HG03064 (cell line): ENCODE data around the gene HES1.
"Not testable (repeated sequence)": the region's sequence is repeated elsewhere in the genome, so short reads cannot be mapped to it uniquely, and the experiment has no call there.

Source experiments
- ATAC-seq: cut with Tn5 transposase; IDR thresholded peaks from one replicate; pipeline ENCODE4 v1.9.1; 2021; ENCODE audit warnings: low read depth; ENCODE audit not compliant: unreplicated experiment

The HES1 gene

DNA sequence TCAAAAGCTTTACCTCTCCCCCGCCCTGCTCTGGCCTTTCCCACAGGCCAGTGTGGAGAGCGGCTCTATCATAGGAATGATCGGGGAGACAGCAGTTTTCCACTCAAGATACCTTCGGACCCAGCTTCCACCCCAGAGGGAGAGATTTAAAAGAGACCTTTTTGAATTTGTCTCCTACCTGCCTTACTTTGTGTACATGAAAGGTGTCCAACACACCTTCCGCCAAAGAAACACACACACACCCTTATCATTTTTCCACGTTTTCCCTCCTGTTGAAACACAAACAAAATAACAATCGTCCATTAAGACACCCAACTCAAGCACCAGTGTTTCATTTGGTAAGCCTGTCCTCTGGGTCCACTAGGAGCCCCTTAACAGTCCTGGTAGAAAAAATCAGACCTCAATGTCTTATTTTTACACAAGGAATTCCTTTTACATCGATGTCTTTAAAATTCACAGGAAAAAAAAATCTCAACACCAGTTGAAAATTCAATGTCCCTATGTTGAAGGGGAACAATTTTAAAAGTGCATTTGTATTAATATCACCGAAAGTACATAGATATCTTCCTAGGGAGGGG, 4.0 kb downstream of the HES1 start:
- ATAC-seq: no peak

DNA sequence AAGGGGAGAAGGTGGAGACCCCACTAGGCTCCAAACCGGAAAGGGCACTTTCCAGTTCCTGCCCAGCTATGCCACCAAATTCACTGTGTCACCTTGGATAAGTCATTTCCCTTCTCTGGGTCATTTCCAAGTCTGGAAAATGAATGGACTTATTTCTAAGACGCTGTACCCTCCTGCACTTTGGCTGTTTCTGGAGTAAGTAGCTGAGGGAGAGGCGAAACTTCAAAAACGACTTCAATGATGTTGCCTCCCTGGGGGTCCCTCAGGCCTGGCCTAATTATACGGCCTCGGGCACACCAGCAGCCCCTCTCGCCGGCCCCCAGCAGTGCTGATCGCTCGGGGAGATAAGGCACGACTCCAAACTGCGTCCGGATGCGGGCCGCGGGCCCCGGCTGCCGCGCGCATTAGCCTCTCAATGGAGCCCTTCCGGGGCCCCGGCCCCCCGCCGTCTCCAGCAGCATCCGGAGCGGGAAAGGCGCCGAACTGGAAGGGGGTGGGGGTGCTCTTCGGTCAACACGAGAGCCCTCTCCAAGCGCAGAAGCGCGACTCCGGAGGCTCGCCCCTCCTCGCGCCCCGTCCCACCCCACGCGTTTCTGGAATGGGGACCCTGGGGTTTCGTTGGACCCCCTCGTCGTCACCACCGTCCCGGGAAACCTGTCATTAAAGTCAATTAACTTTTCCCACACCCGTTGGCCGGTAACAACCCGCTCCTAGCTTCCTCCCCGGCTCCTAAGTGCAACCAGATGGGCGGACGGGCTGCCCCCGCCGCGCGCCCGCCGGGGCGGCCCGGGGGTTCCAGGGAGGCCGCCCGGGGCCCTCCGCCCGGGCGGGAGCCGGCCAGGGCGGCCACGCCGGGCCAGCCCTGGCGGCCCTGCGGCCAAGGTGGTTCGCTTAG, 4.8 kb downstream of the HES1 start:
- ATAC-seq: no peak

DNA sequence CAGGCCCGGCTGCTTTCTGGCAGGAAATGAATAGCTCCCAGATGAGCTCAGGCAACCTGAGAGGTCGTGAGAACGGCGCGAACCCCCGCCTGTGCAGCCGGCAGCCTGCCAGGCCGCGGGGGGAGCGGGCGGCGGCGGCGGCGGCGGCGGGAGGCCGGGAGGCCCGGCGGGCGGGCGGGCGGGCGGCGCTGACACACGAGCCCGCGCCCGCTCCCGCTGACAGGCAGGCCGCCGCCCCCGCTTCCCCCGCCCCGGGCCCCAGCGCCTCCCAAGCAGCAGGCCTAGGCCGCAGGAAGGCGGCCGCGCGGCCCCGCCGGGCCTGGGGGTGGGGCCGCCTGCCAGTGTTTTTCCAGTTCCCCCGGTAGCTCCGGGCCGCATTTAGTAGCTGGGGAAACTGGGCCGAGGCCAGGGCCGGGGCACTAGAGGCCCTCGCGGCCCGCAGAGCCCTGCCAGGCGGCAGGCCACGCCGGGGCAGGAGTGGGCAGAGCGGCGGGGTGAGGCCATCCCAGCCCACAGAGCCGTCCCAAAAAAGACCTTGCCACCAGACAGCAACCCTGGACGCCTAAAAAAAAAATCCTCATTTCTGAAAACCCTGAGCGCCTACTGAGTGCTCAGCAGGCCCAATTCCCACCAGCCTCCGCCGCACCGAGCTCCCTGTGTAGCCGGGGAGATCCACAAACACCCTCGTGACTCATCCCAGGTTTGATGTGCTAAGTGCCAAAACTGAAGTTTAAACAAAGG, 5.6 kb downstream of the HES1 start:
- ATAC-seq: peak; percentile 51

DNA sequence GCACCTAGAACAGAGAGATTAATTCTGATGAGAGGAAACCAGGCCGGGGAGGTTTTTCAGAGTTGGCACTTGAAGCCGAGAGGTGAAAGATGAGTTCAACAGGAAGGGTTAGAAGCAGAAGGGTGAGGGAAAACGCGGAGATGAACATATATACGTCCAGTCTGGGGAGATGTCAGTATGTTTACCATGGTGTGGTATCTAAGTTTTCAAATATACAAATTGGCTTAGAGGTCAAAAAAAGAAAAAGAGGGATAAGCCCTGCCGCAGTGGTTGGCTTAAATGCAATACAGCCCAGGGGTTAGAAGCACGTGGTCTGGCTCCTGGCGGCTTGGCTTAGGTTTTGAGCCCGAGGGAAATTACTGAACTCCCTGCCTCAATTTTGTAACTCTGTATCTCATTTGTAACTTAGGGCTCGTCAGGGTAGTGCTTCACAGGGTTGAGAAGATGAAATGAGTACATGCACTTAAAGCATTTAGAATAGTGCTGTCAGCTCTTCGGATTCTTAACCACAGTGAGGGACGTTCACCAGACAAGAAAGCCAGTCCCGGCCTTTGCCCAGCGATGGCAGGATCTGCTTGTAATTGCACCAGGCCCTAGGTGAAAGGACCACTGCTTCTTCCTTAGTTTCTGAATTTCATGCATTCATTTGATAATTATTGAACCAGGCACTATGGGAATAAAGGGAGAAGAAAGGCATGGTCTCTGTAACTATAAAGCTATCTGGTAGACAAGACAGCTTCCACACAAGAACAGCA, 6.4 kb downstream of the HES1 start:
- ATAC-seq: no peak

GRCh38 chr3:194145702-194146101, 9.8 kb downstream of the HES1 start:
- ATAC-seq: no peak

- no peak for ATAC-seq
Measured at GRCh38 chr3:194147679-194148078, 11.7 kb downstream of the HES1 start.

- ATAC-seq: no peak
Measured at GRCh38 chr3:194148383-194148782, 12.4 kb downstream of the HES1 start.

- ATAC-seq: no peak
Measured at GRCh38 chr3:194150252-194150934, 14.4 kb downstream of the HES1 start.

DNA sequence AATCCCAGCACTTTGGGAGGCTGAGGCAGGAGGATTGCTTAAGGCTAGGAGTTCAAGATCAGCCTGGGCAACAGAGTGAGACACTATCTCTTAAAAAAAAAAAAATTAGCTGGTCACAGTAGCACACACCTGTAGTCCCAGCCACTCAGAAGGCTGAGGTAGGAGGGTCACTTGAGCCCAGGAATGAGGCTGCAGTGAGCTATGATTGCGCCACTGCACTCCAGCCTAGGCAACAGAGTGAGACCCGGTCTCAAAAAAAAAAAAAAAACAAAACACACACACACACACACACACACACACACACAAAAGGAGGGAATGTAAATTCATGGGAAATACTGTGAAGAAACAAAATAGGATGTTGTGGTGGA, 15.0 kb downstream of the HES1 start:
- ATAC-seq: not testable (repeated sequence)

DNA sequence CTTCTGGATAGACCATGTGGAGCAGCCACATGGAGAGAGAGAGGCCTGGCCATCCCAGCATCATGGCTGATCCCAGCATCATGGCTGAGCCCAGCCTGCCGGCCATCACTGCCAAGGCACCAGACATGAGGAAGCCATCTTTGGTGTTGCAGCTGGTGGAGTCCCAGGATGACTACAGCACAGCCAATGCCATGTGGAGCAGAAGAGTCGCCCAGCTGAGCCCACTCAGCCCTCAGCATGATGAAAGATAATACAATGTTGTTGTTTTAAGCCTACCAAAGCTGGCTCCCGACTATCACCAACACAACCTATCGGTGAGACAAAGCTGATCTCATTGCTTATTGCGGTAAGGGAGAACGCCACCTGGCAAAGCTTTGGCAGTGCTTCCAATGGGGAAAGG, 18.4 kb downstream of the HES1 start:
- ATAC-seq: no peak

GRCh38 chr3:194156095-194156494, 20.1 kb downstream of the HES1 start:
- no peak for ATAC-seq

DNA sequence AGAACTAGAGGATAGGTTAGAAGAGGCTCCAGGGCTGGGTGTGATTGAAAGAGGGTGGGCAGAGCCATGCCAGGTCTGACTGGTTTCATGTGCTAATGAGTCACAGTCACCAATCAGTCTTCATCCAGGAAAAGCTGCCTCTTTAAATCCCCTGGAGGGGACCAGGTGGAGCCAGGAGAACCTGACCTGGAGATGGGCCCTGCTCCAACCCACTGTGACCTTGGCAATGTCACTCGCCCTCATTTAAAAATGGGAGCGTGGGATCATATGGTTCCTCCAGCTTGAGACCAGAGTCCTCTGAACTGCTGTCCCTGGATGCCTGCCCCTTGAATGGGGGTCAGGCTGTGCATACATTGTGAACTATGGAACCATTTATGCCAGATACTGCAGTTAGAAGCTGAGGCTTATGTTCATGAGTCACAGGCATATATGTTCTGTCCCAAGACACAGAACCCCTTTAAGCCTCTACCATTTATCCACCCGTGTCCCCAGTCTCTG, 23.0 kb downstream of the HES1 start:
- no peak for ATAC-seq

DNA sequence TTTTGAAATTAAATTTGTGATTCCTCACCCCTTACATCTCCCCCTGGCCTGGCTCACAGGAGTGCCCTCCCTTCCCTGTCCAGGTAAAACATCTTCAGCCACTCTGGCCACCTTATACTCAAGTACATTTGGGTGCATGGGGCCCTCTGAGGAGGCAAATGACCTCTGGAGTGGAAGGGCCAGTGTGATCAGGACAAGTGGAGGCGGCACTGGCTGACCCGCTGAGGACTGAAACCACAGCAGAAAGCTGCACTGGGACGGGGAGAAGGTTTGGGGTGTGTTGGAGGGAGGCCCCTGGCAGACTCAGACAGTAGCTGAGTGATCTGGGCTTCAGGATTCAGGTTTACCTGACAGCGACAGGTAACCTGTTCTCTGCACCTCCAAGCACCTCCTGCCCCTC, 24.2 kb downstream of the HES1 start:
- ATAC-seq: no peak

DNA sequence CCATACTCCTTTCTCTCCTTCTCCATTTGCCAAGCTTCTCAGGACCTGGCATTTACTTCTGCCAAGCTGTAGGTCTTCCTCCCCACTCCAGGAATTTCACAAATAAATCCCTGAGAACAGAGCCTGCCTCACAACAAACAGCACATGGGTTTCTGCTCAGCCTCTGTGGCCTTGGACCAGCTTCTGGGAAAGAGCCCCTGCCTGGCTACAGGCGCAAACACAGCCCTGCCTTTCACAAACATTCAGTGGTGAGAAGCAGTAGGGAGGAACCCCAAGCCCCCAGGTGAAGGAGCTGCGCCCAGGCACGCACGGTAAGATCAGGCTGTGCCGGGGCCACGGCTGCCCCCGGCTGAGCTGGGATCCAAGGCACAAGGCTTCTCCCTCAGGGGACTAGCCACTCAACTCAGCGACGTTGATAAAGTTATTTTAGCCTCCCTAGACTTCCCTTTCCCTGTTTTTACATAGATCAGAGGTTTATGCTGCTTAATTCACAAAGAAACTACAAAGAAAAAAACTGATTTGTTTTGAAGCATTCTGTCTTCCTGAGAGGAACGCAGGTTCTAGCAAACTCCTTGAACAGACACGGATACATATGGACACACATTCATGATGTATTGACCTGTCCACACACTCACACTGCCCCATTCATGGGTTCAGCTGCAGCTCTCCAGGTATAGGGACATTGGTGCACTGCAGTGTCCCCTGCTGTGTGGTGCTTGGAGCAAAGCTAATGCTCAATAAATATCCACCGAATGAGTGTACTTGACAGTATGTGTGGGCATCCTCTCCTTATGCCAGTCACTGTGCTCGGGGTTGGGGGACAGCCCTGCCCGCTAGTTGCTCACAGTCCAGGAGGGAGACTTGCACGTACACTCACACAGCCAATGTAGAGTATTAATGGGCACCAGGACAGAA, 25.4 kb downstream of the HES1 start:
- ATAC-seq: no peak

- ATAC-seq: no peak
Measured at GRCh38 chr3:194162070-194162678, 26.2 kb downstream of the HES1 start.

GRCh38 chr3:194162817-194163584, 27.1 kb downstream of the HES1 start:
- no peak for ATAC-seq

GRCh38 chr3:194163697-194164096, 27.7 kb downstream of the HES1 start:
- ATAC-seq: no peak

DNA sequence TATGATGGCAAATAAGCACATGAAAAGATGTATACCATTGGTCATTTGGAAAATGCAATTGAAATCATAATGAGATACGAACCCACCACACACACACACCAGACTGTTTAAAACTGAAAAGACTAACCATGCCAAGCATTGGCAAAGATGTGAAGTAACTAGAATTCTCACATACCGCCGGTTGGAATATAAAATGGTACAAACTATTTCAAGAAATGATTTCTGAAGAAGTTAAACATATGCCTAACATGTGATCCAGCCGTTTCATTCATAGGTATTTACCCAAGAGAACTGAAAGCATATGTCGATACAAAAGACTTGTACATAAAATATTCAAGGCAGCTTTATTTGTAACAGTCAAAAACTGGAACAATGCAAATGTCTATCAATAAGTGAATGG, 28.9 kb downstream of the HES1 start:
- no peak for ATAC-seq
